Measurements from ENCODE around the gene HYAL2.

The HYAL2 gene

DNA sequence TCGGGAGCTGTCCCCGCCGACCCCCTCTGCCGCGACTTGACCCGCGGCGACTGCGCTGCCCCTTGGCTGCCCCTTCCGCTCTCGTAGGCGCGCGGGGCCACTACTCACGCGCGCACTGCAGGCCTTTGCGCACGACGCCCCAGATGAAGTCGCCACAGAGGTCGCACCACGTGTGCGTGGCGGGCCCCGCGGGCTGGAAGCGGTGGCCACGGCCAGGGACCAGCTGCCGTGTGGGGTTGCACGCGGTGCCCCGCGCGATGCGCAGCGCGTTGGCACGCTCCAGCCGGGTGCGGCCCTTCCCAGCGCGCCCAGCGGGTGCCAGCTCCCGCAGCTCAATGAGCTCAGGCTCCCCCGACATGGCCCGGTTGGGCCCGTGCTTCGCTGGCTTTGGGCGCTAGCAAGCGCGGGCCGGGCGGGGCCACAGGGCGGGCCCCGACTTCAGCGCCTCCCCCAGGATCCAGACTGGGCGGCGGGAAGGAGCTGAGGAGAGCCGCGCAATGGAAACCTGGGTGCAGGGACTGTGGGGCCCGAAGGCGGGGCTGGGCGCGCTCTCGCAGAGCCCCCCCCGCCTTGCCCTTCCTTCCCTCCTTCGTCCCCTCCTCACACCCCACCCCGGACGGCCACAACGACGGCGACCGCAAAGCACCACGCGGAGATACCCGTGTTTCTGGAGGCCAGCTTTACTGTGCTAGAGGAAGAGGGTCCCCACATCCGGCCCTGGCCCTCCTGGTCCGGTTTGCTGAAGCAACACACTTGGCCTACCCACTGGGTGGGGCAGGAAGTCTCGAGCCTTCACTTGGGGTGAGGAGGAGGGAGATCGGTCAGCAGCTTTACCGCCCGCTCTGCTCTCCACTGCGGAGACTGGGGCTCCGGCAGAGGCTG is 18.1 kb upstream of the HYAL2 start, which contains the start of gene RASSF1:
Gene RASSF1, minus strand, starts transcription at position 389 of the 882 bp plus-strand sequence. Its CDS starts 31 bp downstream, at position 358.
- no peaks in the 10 kb centered on the region for H3K27me3 ChIP-seq (ENCODE audit: control insufficient read depth in 2 of 2, insufficient read depth in 2 of 2, low read length in 2 of 2)
- no peaks in the 10 kb centered on the region for H3K36me3 ChIP-seq (ENCODE audit: control insufficient read depth in 2 of 2, insufficient read depth in 2 of 2, low read length in 2 of 2)
- H3K27ac ChIP-seq (ENCODE audit: low read depth in 2 of 2, low read length in 2 of 2) = peak within 1 kb of the TSS; percentile 82 to 87
- H3K9me3 ChIP-seq (ENCODE audit: control insufficient read depth in 2 of 2, low read length in 2 of 2) = no peaks in the 10 kb centered on the region
- peak within 1 kb of the TSS; percentile 63 to 71 for H3K4me3 ChIP-seq (ENCODE audit: low read length in 2 of 2)
- H3K4me1 ChIP-seq (ENCODE audit: control insufficient read depth in 2 of 2, insufficient read depth in 2 of 2, low read length in 2 of 2) = peaks cover 38 to 48% of the 10 kb centered on the region in 2 donors
- peak within 1 kb of the TSS; percentile 73 to 84 for H3K9ac ChIP-seq (ENCODE audit: low read depth in 1 of 2, low read length in 2 of 2)

DNA sequence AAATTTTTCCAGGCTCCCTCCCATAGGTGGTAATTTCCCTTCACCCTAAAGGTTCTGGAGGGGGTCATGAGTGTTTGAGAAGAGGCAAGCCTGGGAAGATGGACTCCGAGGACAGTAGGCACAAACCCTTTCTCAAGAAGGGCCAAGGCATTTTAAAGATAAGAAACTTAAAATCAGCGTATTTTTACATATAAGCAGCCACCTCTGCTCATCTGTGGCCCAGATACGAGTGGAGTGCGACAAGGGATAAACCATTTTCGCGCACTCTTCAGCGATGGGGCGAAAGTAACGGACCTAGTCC is 17.6 kb upstream of the HYAL2 start:
- Histone ChIP-seq H3K27ac (ENCODE audit: low read depth in 2 of 2, low read length in 2 of 2) (peak overlapping the region; percentile 82 to 87), H3K9me3 (ENCODE audit: control insufficient read depth in 2 of 2, low read length in 2 of 2) (no peaks in the 10 kb centered on the region), H3K36me3 (ENCODE audit: control insufficient read depth in 2 of 2, insufficient read depth in 2 of 2, low read length in 2 of 2) (no peaks in the 10 kb centered on the region), H3K4me1 (ENCODE audit: control insufficient read depth in 2 of 2, insufficient read depth in 2 of 2, low read length in 2 of 2) (peaks cover 38 to 48% of the 10 kb centered on the region in 2 donors), H3K27me3 (ENCODE audit: control insufficient read depth in 2 of 2, insufficient read depth in 2 of 2, low read length in 2 of 2) (no peaks in the 10 kb centered on the region), H3K9ac (ENCODE audit: low read depth in 1 of 2, low read length in 2 of 2) (peak overlapping the region; percentile 73 to 84), H3K4me3 (ENCODE audit: low read length in 2 of 2) (peak overlapping the region; percentile 63 to 71)

DNA sequence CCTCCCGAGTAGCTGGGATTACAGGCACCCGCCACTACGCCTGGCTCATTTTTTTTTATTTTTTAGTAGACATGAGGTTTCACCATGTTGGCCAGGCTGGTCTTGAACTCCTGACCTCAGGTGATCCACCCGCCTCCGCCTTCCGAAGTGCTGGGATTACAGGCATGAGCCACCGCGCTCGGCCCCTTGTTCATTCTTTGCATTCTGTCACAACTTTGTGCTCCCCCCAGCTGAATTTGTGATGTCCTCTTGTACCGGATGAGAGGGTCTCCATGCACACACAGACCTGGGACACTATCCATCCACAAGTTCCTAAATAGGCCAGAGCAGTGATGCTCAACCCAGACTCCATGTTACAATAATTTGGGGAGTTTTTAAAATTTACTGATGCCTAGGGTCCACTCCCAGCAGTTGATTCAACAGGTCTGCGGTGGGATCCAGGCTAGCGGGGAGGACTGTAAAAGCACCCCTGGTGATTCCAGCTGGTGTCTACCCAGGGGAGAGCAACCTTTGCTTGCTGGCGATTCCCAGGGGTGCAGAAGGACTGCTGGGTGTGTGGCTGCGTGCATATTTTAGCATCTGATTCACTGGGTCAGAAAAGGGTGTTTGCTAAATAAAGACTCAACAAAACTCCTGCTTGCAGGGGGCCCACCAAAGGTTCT is 17.1 kb upstream of the HYAL2 start:
- peaks cover 36 to 49% of the 10 kb centered on the region in 2 donors for H3K4me1 ChIP-seq (ENCODE audit: control insufficient read depth in 2 of 2, insufficient read depth in 2 of 2, low read length in 2 of 2)
- peak overlapping the region; percentile 63 to 71 for H3K4me3 ChIP-seq (ENCODE audit: low read length in 2 of 2)

DNA sequence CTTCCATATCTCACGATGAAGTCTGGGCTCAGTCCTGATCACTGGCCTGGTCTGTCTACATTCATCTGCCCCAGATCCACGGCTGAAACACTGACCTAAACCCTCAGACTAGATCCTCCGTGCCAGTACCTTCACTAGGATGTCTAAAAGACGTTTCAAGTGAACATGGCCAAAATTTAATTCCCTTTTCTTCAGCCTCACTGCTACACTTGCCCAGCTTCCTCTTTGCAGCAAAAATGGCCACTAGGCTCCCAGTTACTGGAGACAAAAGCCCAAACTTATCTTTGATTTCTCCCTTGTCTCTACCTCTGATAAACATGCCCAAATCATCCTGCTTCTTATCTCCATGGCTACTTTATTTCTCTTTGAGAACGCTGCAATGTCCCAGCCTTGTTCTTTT is 16.4 kb upstream of the HYAL2 start:
- H3K4me3 ChIP-seq (ENCODE audit: low read length in 2 of 2) = peak overlapping the region in 1 of 2 donors; percentile 61
- no peaks in the 10 kb centered on the region for H3K27me3 ChIP-seq (ENCODE audit: control insufficient read depth in 2 of 2, insufficient read depth in 2 of 2, low read length in 2 of 2)

More for the DNA sequence above, 17.1 kb upstream of the HYAL2 start:
- H3K27ac ChIP-seq (ENCODE audit: low read depth in 2 of 2, low read length in 2 of 2) = peak overlapping the region; percentile 82 to 87
- peak overlapping the region; percentile 73 to 84 for H3K9ac ChIP-seq (ENCODE audit: low read depth in 1 of 2, low read length in 2 of 2)
- H3K27me3 ChIP-seq (ENCODE audit: control insufficient read depth in 2 of 2, insufficient read depth in 2 of 2, low read length in 2 of 2) = no peaks in the 10 kb centered on the region
- no peaks in the 10 kb centered on the region for H3K36me3 ChIP-seq (ENCODE audit: control insufficient read depth in 2 of 2, insufficient read depth in 2 of 2, low read length in 2 of 2)
- H3K9me3 ChIP-seq (ENCODE audit: control insufficient read depth in 2 of 2, low read length in 2 of 2) = no peaks in the 10 kb centered on the region

DNA sequence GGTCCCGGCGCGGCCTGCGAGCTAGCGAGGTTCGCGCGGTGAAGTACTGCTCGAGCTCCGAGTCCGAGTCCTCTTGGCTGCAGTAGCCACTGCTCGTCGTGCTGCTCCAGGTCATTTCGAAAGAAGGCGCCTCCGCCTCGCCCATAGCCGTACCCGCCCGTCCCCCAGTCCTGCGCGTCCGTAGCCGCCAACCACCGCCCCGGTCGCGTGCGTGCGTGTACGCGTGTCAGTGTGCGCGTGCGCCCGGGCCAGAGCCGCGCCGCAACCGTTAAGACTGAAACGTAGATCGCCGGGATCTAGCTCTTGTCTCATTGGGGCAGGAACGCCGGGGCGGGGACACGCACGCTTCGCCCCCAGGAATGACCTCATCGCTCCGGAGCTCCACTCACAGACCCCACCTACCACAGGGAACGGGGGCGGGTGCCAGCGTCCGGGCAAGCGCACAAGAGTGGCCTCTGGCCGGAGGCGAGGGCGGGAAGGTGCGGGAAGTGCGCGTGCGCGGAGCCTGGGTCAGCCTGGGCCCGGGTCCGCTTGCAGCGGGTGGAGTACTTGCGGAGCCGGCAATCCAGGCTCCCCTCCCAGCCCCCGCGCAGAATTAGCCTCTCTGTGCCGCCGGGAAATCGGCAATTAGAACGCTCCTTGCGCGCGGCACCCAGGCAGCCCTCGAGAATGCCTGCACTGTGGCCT is 14.8 kb upstream of the HYAL2 start:
- Histone ChIP-seq H3K9ac (ENCODE audit: low read depth in 1 of 2, low read length in 2 of 2) (peak overlapping the region; percentile 94), H3K9me3 (ENCODE audit: control insufficient read depth in 2 of 2, low read length in 2 of 2) (no peaks in the 10 kb centered on the region), H3K27me3 (ENCODE audit: control insufficient read depth in 2 of 2, insufficient read depth in 2 of 2, low read length in 2 of 2) (no peaks in the 10 kb centered on the region), H3K4me3 (ENCODE audit: low read length in 2 of 2) (peak overlapping the region; percentile 76 to 85), H3K4me1 (ENCODE audit: control insufficient read depth in 2 of 2, insufficient read depth in 2 of 2, low read length in 2 of 2) (peaks cover 46 to 58% of the 10 kb centered on the region in 2 donors), H3K36me3 (ENCODE audit: control insufficient read depth in 2 of 2, insufficient read depth in 2 of 2, low read length in 2 of 2) (peaks cover 0 to 2% of the 10 kb centered on the region in 2 donors), H3K27ac (ENCODE audit: low read depth in 2 of 2, low read length in 2 of 2) (peak overlapping the region; percentile 96 to 99)

More for the DNA sequence above, 16.4 kb upstream of the HYAL2 start:
- Histone ChIP-seq H3K4me1 (ENCODE audit: control insufficient read depth in 2 of 2, insufficient read depth in 2 of 2, low read length in 2 of 2) (peaks cover 42 to 55% of the 10 kb centered on the region in 2 donors), H3K36me3 (ENCODE audit: control insufficient read depth in 2 of 2, insufficient read depth in 2 of 2, low read length in 2 of 2) (no peaks in the 10 kb centered on the region), H3K9ac (ENCODE audit: low read depth in 1 of 2, low read length in 2 of 2) (peak overlapping the region; percentile 24 to 48), H3K27ac (ENCODE audit: low read depth in 2 of 2, low read length in 2 of 2) (peak overlapping the region; percentile 96 to 99), H3K9me3 (ENCODE audit: control insufficient read depth in 2 of 2, low read length in 2 of 2) (no peaks in the 10 kb centered on the region)

DNA sequence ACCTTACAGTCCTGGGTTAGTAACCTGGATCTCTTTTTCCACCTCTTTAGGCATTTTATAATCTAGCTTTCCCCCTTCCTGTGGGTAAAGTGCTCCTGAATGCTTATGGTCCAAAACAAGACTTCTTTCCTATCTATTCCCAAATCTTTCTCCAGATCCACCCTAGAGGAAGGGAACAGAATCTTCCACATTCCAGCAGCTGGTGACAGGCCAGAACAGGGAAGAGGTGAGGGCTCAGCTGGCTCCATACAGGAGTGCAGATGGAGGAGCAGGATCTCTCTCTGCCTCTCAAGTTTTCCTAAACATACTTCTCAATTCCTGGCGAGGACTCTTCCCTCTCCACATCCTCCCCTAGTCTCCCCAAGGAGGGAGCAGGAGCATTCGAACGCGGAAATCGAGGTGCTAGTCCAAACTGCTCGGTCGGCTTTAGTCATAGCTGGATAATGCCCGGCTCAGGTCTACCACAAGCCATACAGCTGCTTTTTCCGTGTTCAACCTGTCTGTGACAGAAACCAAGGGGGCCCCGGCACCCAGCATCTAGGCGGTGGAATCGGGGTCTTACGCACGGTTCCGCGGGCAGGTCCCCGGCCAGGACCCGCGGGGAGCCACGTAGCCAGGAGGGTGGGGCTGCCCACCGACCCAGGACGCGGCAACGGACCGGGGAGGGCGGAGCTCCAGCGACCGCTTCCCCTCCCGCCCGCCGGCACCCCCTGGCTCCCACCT is 14.1 kb upstream of the HYAL2 start:
- Histone ChIP-seq H3K9ac (ENCODE audit: low read depth in 1 of 2, low read length in 2 of 2) (peak overlapping the region; percentile 94), H3K27me3 (ENCODE audit: control insufficient read depth in 2 of 2, insufficient read depth in 2 of 2, low read length in 2 of 2) (no peaks in the 10 kb centered on the region), H3K9me3 (ENCODE audit: control insufficient read depth in 2 of 2, low read length in 2 of 2) (no peaks in the 10 kb centered on the region), H3K4me1 (ENCODE audit: control insufficient read depth in 2 of 2, insufficient read depth in 2 of 2, low read length in 2 of 2) (peaks cover 46 to 56% of the 10 kb centered on the region in 2 donors), H3K4me3 (ENCODE audit: low read length in 2 of 2) (peak overlapping the region; percentile 76 to 85), H3K36me3 (ENCODE audit: control insufficient read depth in 2 of 2, insufficient read depth in 2 of 2, low read length in 2 of 2) (peaks cover 2 to 8% of the 10 kb centered on the region in 2 donors), H3K27ac (ENCODE audit: low read depth in 2 of 2, low read length in 2 of 2) (peak overlapping the region; percentile 96 to 99)

DNA sequence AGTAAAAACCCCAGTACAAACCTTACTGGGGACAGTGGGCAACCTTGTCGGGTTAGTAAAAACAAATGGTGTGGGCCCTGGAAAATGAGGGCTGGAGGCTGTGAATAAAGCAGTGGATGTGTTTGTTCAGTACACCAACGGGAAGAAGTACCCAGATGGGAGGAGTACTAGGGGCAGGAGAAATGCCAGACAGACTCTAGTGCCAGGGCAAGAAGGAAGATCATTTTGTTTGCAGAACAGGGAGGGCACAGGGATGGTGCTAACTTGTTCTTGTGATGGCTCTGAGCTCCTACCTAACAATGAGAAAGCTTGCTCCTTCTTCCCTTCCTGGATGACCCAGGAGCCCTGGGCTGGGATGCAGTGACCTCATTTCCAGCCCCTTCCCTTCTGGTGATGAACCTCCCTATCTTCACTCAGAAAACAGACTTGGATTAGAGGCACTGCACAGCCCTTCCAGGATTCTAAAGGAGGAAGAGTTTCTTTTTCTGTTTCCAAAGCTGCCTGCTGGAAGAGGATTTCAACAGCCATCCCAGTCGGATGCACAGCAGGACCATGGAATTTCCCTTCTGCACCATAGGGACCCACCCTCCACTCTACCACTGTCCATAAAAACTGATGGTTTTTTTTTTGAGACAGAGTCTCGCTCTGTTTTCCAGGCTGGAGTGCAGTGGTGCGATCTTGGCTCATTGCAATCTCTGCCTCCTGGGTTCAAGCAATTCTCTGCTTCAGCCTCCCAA is 12.0 kb upstream of the HYAL2 start:
- peak overlapping the region; percentile 26 to 34 for H3K9ac ChIP-seq (ENCODE audit: low read depth in 1 of 2, low read length in 2 of 2)
- H3K4me3 ChIP-seq (ENCODE audit: low read length in 2 of 2) = no peak overlapping the region
- peak overlapping the region; percentile 44 to 48 for H3K27ac ChIP-seq (ENCODE audit: low read depth in 2 of 2, low read length in 2 of 2)
- no peaks in the 10 kb centered on the region for H3K27me3 ChIP-seq (ENCODE audit: control insufficient read depth in 2 of 2, insufficient read depth in 2 of 2, low read length in 2 of 2)
- H3K4me1 ChIP-seq (ENCODE audit: control insufficient read depth in 2 of 2, insufficient read depth in 2 of 2, low read length in 2 of 2) = peaks cover 35 to 42% of the 10 kb centered on the region in 2 donors
- H3K9me3 ChIP-seq (ENCODE audit: control insufficient read depth in 2 of 2, low read length in 2 of 2) = no peaks in the 10 kb centered on the region
- peaks cover 21 to 29% of the 10 kb centered on the region in 2 donors for H3K36me3 ChIP-seq (ENCODE audit: control insufficient read depth in 2 of 2, insufficient read depth in 2 of 2, low read length in 2 of 2)

DNA sequence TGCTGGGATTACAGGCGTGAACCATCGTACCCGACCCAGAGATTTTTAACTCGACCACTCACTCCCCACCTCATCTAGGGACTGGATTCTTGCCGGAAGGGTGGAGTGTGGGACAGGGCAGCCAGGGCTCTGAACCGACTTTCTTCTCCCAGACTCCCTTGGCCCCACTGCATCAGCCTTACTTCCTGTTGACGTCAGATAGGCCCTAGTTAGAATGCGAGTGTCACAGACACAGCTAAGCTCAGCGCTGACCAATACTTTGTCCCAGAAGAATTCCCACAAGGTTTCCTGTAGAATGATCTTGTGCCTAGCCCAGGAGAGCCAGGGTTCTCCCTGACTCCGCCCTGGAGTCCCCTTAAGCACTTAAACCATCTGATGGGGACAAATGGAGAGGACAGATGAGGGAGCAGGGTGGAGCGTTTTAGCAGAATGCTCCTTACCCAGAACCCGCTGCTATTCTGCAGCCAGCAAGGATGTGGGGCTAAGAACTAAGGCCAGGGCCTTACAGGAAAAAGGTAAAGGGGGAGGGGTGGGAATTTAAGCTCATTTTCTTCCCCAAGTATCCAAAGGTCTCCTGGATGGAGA is 11.3 kb upstream of the HYAL2 start:
- H3K27me3 ChIP-seq (ENCODE audit: control insufficient read depth in 2 of 2, insufficient read depth in 2 of 2, low read length in 2 of 2) = no peaks in the 10 kb centered on the region
- H3K9me3 ChIP-seq (ENCODE audit: control insufficient read depth in 2 of 2, low read length in 2 of 2) = no peaks in the 10 kb centered on the region
- H3K27ac ChIP-seq (ENCODE audit: low read depth in 2 of 2, low read length in 2 of 2) = peak overlapping the region; percentile 44 to 48
- H3K9ac ChIP-seq (ENCODE audit: low read depth in 1 of 2, low read length in 2 of 2) = peak overlapping the region; percentile 26 to 34
- H3K4me1 ChIP-seq (ENCODE audit: control insufficient read depth in 2 of 2, insufficient read depth in 2 of 2, low read length in 2 of 2) = peaks cover 35 to 41% of the 10 kb centered on the region in 2 donors
- peaks cover 24 to 31% of the 10 kb centered on the region in 2 donors for H3K36me3 ChIP-seq (ENCODE audit: control insufficient read depth in 2 of 2, insufficient read depth in 2 of 2, low read length in 2 of 2)
- no peak overlapping the region for H3K4me3 ChIP-seq (ENCODE audit: low read length in 2 of 2)

Data from mucosa of rectum (tissue), 2 donors.